ENCODE measurements around the gene IFFO2. TPM values are rescaled to one million over a fixed set of nuclear protein-coding genes. Genes with fewer than 3 reads are reported as not detected.
A peak's percentile ranks its signal among the peaks of the same experiment; 100 is the strongest.

IFFO2 gene
- total RNA-seq, 1 donor, result 3.3 TPM

DNA sequence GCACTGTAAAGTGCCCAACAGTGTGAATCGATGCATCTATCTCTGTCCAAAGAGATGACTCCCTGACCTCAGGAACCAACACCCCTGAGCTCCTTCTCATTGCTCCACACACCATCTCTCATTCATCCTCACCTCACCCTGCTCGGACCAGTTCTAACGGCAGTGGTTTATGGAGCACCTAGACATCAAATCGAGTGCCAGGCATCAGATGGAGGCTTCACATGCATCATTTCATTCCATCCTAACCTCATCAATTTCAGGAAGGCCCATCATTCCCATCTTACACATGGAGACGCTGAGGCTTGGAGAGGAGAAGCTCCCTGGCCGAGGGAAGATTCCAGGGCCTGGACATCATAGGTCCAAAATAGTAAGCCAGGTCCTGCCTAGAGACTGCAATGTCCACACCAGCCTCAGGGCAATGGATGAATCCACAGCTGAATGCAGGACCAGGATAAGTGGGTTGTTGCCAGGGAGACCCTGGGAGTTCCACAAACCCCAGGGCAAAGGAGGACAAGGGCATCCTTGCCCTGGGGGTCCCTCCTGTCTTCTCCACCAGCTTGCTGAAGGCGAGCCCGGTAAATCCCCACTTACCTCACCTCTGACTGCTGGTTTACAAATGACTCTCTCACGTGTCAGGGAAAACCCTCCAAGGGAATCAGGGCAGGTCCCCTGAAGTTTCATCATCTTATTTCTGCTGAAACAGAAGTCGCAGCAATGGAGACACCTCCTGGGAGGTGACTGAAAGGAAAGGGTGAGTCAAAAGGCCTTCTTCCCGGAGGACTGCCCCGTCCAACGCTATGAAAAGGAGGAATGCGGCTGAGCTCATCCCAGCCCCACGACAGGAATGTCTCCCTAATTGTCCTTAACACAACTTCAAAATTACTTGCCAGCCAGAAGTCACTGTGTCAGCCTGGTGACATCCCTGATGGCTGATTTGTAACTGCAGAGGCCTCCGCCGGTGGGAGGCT, 9.0 kb upstream of the IFFO2 start:
- TF ChIP-seq, protein P1, sequence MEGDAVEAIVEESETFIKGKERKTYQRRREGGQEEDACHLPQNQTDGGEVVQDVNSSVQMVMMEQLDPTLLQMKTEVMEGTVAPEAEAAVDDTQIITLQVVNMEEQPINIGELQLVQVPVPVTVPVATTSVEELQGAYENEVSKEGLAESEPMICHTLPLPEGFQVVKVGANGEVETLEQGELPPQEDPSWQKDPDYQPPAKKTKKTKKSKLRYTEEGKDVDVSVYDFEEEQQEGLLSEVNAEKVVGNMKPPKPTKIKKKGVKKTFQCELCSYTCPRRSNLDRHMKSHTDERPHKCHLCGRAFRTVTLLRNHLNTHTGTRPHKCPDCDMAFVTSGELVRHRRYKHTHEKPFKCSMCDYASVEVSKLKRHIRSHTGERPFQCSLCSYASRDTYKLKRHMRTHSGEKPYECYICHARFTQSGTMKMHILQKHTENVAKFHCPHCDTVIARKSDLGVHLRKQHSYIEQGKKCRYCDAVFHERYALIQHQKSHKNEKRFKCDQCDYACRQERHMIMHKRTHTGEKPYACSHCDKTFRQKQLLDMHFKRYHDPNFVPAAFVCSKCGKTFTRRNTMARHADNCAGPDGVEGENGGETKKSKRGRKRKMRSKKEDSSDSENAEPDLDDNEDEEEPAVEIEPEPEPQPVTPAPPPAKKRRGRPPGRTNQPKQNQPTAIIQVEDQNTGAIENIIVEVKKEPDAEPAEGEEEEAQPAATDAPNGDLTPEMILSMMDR (IDR thresholded peaks at IDR 0.05; ENCODE audit: insufficient read depth, low read length), result no peak
- no peak for DNase-seq (ENCODE audit: low read depth)

GRCh38 chr1:18963968-18964367, 7.5 kb upstream of the IFFO2 start:
- TF ChIP-seq, protein P1 (IDR thresholded peaks at IDR 0.05; ENCODE audit: insufficient read depth, low read length), result no peak
- no peak overlapping the region for H3K4me3 ChIP-seq (ENCODE audit: low read depth, low read length)
- no peak for DNase-seq (ENCODE audit: low read depth)

More for the DNA sequence above, 9.0 kb upstream of the IFFO2 start:
- H3K4me3 ChIP-seq (ENCODE audit: low read depth, low read length), result no peak overlapping the region

DNA sequence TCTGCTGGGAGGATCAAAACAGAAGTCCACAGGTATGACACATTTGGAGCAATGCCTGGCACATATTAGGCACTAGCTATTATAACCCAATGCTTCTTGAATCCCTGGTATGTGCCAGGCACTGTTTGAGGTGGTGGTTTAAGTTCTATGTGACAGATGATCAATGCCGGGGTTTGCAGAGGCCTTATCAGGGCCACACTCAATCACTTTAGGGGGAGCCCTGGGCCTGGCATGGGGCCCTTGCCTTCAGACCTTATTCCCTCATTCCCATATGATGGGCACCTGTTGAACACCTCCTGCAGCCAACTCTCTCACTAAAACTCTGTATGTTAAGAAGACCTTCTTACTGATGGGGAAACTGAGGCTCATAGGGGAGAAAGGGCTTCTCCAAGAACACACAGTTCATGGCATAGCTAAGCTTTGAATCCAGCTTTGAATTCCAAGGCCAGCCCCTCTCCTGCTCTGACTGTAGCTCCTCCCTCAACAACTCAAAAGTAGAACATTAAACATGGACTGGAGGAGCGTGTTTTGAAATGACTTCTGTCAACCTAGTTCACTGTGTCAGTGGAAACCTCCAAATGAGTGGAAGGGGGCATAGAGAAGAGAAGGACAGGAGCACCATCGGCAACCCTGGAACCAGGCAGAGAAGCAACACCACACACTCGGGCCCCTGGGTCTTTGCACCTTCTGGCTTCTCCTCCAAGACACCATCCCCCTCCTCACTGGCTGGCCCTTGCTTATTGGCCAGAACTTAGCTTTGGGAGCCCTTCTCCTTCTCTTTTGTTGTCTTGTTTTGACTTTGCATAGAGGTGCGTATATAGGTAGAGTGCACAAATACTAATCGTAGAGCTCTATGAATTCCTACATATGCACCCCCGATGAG, 6.6 kb upstream of the IFFO2 start:
- TF ChIP-seq, protein P1 (IDR thresholded peaks at IDR 0.05; ENCODE audit: insufficient read depth, low read length), result no peak
- DNase-seq (ENCODE audit: low read depth), result no peak
- no peak overlapping the region for H3K4me3 ChIP-seq (ENCODE audit: low read depth, low read length)

- TF ChIP-seq, protein P1 (IDR thresholded peaks at IDR 0.05; ENCODE audit: insufficient read depth, low read length), result no peak
- no peak overlapping the region for H3K4me3 ChIP-seq (ENCODE audit: low read depth, low read length)
- DNase-seq (ENCODE audit: low read depth), result peak; percentile 74
Observed at GRCh38 chr1:18962121-18962721, 5.7 kb upstream of the IFFO2 start.

GRCh38 chr1:18960821-18961220, 4.3 kb upstream of the IFFO2 start:
- no peak overlapping the region for H3K4me3 ChIP-seq (ENCODE audit: low read depth, low read length)
- TF ChIP-seq, protein P1 (IDR thresholded peaks at IDR 0.05; ENCODE audit: insufficient read depth, low read length), result no peak
- DNase-seq (ENCODE audit: low read depth), result no peak

DNA sequence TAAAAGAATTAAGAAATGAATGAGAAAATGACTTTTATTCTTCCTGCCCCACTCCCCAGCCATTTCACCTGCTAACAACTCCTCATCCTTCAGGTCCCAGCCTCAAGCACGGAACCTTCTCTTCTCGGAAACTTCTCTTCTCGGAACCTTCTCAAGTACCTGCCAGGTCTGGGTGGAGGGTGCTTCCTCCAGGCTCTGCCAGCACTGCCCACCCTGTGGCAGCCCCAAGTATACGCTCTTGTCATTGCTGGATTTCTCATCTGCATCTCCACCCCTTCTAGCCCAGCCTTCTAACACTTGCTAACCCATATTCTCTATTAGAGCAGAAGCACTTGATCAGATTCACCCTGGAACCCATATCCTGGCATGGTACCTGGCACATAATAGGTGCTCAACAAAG, 3.9 kb upstream of the IFFO2 start:
- no peak for DNase-seq (ENCODE audit: low read depth)
- H3K4me3 ChIP-seq (ENCODE audit: low read depth, low read length), result no peak overlapping the region
- TF ChIP-seq, protein P1 (IDR thresholded peaks at IDR 0.05; ENCODE audit: insufficient read depth, low read length), result no peak
